Renal cortex interstitium (tissue), 11 donors: ENCODE measurements around the gene EEFSEC. TPM values are rescaled to one million over a fixed set of nuclear protein-coding genes. Genes with fewer than 3 reads are reported as not detected.
A peak's percentile ranks its signal among the peaks of the same experiment; 100 is the strongest.

ENCODE experiments used
- DNase-seq, 11 donors: peaks; one replicate each; pipeline ENCODE4 v3.0.0-alpha.2; 2013; ENCODE audit warnings: low read depth in 9 of 11, low spot score in 4 of 11; ENCODE audit errors: extremely low read depth in 1 of 11
- polyA plus RNA-seq, 3 donors: library from polyadenylated mRNA; unstranded; fragments of 120-200 nt; gene quantifications; one replicate each; pipeline ENCODE4 v1.2.1, GENCODE V29; 2013; ENCODE audit not compliant: insufficient read length in 3 of 3

Gene EEFSEC
- polyA plus RNA-seq, 3 donors: 19.5 to 26.9 (median 25.5) TPM

- no peak for DNase-seq
These were observed 227.4 kb downstream of the EEFSEC start for GRCh38 chr3:128380719-128381118.

DNA sequence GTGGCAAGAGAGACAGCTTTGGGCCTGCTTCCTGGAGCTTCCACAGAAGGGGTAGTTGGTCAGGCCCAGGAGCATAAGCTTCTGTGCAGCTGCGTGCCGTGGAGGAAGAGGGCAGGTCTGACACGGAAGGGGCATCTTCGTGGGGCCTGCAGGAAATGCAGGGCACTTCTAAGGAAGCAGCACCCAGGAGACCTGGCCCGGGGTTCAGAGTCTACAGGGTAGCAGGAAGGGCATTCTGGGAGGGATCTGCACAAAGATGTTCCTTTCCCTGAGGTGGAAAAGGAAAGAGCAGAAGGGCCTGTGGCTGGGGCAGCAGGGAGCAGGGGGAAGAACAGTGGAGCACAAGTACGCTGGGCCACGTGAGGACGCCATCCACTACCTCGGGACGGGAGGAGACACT lies 228.3 kb downstream of the EEFSEC start:
- no peak for DNase-seq

DNA sequence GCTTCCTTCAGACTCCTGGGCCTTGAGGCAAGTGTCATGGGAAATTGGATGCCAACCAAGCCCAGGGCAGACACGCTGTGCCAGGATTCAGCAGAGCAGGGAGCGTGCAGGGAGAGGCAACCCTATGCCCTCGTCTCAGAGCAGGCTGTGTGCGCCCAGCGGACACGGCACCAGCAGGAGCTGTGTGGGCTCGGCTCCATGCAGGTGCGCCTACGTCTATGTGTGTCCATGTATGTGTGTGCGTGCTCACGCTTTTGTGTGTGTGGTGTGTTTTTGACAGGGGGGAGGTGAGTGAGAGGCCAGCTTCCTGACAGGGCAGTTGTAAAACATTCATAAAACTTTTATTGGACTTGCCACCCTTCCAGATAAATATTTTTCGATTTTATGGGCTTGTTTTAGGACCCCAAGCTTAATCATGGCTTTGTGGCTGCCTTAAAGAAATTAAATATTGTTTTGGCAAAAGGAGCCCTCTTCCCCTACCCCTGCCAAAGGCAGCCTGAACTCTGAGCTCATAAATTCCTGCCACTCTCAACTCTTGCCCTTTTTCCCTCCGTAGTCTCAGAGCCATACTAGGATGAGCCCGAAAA lies 229.0 kb downstream of the EEFSEC start:
- DNase-seq: no peak

DNA sequence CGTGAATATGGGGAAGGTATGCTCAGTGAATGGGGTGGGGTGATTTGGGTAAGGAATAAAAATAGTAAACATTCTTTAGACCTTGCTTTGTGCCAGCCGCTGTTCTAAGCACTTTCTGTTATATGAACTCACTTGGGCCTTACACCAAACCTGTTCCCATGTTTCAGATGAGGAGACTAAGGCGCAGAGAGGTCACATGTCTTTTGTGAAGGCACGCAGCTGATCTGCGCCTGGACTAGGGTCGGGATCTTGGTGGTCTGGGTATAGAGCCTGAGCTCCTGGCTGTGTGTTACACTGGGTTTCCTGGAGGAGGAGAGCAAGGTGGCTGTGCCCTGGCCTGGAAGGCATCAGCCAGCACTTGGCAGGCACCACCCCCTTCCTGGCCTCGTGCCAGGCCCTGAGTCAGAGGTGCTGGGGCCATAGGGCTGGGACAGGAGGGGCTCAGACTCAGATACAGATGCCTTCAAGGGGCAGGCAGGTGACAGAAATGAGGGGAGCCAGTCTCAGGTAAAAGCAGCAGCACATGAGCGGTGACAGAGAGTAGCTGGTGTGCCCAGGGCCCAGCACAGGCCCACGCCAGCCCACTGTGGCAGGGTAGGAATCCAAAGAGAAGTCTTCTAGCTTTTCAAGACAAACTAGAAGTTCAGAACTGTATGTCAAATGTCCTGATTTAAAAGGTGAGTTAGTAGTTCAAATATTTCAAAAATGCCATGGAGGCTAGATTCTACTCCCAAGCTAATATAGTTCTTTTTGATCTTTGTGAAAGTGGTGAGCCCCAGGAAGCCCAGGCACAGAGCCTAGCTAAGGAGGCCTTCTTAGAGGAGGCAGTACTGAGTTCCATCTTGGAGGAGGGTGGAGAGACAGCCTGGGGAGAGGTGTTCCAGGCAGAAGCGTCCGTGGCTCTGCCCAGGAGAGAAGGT lies 230.3 kb downstream of the EEFSEC start:
- peak in 1 of 11 donors; percentile 35 for DNase-seq

- DNase-seq: peak in 5 of 11 donors; percentile 33 to 63 (median 51)
These were observed 232.0 kb downstream of the EEFSEC start for GRCh38 chr3:128385080-128385832.

- DNase-seq: no peak
These were observed 235.7 kb downstream of the EEFSEC start for GRCh38 chr3:128388932-128389331.

GRCh38 chr3:128390867-128391266 lies 237.6 kb downstream of the EEFSEC start:
- DNase-seq: no peak

GRCh38 chr3:128392021-128392420 lies 238.7 kb downstream of the EEFSEC start:
- DNase-seq: no peak

GRCh38 chr3:128392818-128393544 lies 239.7 kb downstream of the EEFSEC start:
- no peak for DNase-seq

- no peak for DNase-seq
These were observed 240.8 kb downstream of the EEFSEC start for GRCh38 chr3:128394033-128394432.

DNA sequence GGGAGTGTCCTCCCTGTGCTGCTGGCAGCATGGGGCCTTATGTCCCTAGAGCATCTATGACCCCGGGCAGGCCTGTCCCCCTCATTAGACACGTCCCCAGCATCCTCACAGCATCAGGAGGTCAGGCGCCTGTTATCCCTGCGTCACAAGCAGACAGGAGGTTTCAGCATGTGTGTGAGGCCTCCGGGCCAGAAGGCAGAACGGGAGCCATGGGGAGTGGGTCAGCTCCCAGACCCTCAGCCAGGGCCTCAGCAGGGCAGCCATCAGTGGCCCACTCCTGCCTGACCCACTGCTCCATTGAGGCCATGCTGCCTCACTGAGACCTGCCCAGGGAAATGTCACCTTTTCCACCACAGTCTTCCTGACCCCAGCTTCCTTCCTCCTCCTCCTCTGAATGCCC lies 241.8 kb downstream of the EEFSEC start:
- no peak for DNase-seq

GRCh38 chr3:128395500-128396162 lies 242.3 kb downstream of the EEFSEC start:
- DNase-seq: peak in 2 of 11 donors; percentile 48 to 57

DNA sequence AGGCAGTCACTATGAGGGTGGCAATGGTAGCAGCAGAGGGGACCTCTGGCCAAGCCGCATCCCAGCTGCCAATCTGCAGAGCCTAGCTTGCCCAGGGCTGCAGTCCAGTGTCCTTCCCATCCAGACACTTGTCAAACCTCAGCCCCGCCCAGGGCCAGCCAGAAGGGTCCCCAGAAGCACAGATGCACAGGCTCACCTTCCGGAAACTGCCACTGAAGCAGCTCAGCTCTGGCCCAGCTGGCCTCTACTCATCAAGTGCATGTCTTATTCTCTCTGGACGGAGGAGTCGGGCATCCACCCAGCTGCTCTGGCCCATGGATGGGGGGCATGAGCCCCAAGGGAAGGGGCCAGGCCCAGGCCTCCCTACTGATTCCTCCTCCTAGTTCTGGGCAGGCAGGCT lies 244.2 kb downstream of the EEFSEC start:
- no peak for DNase-seq

DNA sequence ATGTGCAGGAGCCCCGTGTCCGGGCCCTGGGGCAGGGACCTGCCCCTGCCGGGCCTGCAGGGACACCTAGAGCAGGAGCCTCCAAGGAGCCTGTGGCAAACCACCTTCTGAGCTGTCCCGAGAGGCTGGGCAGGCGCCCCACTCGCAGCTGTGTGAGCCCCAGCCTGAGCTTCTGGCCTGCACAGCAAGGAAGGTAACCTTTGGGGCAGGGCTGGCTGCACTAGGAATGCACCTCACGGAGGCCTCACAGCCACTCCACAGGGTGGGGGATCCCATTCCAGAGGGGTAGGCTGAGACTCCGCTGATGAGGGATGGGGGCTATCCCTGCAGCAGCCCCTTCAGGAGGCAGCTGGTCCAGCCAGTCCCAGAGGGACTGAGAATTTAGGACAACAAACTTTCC lies 245.3 kb downstream of the EEFSEC start:
- no peak for DNase-seq

- no peak for DNase-seq
These were observed 246.1 kb downstream of the EEFSEC start for GRCh38 chr3:128399221-128399915.

- DNase-seq: no peak
These were observed 247.4 kb downstream of the EEFSEC start for GRCh38 chr3:128400671-128401070.

GRCh38 chr3:128402319-128402718 lies 249.0 kb downstream of the EEFSEC start:
- DNase-seq: no peak

DNA sequence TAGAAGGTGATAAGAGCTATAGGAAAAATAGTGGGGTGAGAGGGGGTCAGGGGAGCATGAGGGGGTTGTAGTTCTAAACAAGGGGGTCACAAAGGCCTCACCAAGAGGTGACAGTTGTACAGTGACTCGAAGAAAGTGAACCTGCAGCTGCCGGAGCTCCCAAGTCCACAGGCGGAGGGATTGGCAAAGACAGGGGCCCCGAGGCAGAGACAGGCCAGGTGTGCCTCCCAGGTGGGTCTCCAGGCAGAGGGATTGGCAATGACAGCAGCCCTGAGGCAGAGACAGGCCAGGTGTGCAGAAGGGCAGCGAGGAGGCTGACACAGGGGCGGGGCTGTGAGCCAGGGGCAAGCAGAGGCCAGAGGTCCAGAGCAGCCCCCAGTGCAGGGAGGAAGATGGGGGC lies 249.7 kb downstream of the EEFSEC start:
- DNase-seq: no peak
